ENCODE measurements around the gene MORN1. TPM values are rescaled to one million over a fixed set of nuclear protein-coding genes. Genes with fewer than 3 reads are reported as not detected.

The MORN1 gene
- total and polyA plus RNA-seq, 9 of the 15 experiments (the other 6 are each of a cell fraction or from before 2014, with no cell fraction given): 0.24 to 9.3 (median 4.2) TPM

DNA sequence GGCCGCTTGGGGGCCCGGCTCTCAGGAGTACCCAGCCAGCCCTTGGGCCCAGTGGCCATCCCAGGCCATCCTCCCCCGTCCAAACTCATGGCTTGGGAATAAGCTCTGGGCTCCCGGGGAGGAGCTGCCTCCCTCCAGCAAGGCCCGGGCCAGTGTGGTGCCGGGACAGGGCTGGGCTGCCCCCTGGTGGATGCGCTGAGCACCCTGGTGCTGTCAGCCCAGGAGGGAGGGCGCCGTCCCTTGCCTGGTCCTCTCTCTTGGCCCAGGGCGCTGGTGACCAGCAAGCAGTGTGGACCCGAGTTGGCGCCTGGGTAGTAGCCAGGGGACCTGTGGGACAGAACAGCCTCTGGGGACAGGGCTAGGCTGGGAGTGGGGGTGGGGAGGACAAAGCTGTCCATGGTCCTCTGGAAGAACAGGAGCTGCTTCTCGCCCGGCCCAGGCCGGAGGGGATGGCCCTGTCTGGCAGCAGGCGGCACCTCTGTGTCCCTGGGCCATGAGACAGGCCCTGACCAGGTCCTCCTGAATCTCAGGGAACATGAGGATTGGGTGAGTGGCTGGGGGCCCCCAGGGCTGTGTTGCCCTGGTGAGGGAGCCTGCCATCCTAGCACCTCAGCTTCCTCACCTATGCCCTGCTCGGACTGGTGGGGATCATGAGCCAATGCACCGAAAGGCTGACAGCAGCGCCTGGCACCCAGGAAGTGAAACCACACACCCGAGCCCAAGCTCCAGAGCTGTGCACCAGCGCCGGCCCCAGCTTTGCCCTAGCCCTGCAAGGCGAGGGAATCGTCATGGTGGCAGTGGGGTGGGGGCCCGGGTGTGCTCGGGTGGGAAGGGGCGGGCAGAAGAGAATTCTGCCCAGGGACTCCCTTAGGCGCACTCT lies 9.4 kb downstream of the MORN1 start:
- ChIA-PET POLR2A (interaction anchor here (0.6 to 1.9 kb wide), 10 partner anchors 12 to 982 kb away, joined by 3 to 8 read pairs (median 4); partner anchors contain the start of gene FAAP20), CTCF (ENCODE audit: low intra/inter-chr PET ratio) (interaction anchor here (0.5 to 2.9 kb wide), 4 partner anchors 37 to 250 kb away, joined by 3 to 44 read pairs (median 10); partner anchors contain the start of gene FAAP20)
- DNase-seq (ENCODE audit: extremely low read depth in 1 of 4, low spot score in 3 of 4) (peak; percentile 84 to 93 (median 92)), FAIRE-seq (peak; percentile 93), ATAC-seq (peak; percentile 98)
- peaks cover 25% of the 10 kb centered on the region for H4K20me1 ChIP-seq (replicated peaks; ENCODE audit: control insufficient read depth, insufficient read depth, low read length)
- H3K9ac ChIP-seq (ENCODE audit: insufficient read depth in 1 of 2, low read depth in 2 of 2, low read length in 2 of 2): no peak overlapping the region
- H3K9me3 ChIP-seq (replicated peaks; ENCODE audit: control insufficient read depth, insufficient read depth, low read depth, low read length): no peaks in the 10 kb centered on the region
- peaks cover 16 to 47% of the 10 kb centered on the region in 2 experiments; a peak in 4 of 5 replicates for H3K27me3 ChIP-seq (ENCODE audit: control insufficient read depth in 2 of 2, insufficient read depth in 2 of 2, low read length in 2 of 2)
- WGBS (ENCODE audit: insufficient coverage, low coverage, missing lambda C conversion rate): 21% methylated on average over 24 of the region's 28 CpGs
- peaks cover 0 to 52% of the 10 kb centered on the region in 2 experiments; a peak in 2 of 5 replicates for H3K4me1 ChIP-seq (replicated peaks in 1 of 2; ENCODE audit: control insufficient read depth in 2 of 2, insufficient read depth in 2 of 2, low read length in 2 of 2)
- H2AFZ ChIP-seq (ENCODE audit: low read depth, low read length): no peak overlapping the region; the same call in 1 of the 2 replicates
- no peaks in the 10 kb centered on the region for H3K36me3 ChIP-seq (ENCODE audit: control insufficient read depth, insufficient read depth, low read length)
- intact Hi-C loops (cut with micrococcal nuclease) (loop anchor here (1.0 kb wide), 4 partner anchors 183 to 250 kb away; no protein-coding TSS in a partner anchor), in situ Hi-C loops (cut with MboI) (no loop called here)
- H3K4me2 ChIP-seq (ENCODE audit: insufficient read depth, low read length): no peak overlapping the region
- H3K9me1 ChIP-seq (ENCODE audit: control insufficient read depth, insufficient read depth, low read length): no peaks in the 10 kb centered on the region
- no peaks in the 10 kb centered on the region for H3K79me2 ChIP-seq (ENCODE audit: control insufficient read depth, insufficient read depth, low read length)
- H3K4me3 ChIP-seq: no peak overlapping the region
- H3K27ac ChIP-seq (ENCODE audit: extremely low read depth, low read depth, low read length): no peak overlapping the region
- no TSS peak for BruUV-seq (replicated peaks)
- peak; percentile 72 to 83 for TF ChIP-seq MAZ (CRISPR knock-in tag; conservative IDR thresholded peaks at IDR 0.05 in 1 of 2, IDR thresholded peaks at IDR 0.05 in 1 of 2)
- TF ChIP-seq ZNF263 (CRISPR knock-in tag; IDR thresholded peaks at IDR 0.05; ENCODE audit: borderline replicate concordance): peak; percentile 57; the same call in 1 of the 2 replicates
- no peak for TF ChIP-seq KLF6 (CRISPR knock-in tag; IDR thresholded peaks at IDR 0.05; ENCODE audit: borderline replicate concordance)
- TF ChIP-seq ARNT (IDR thresholded peaks at IDR 0.05): no peak
- peak; percentile 34; the same call in 1 of the 2 replicates for TF ChIP-seq RBFOX2 (IDR thresholded peaks at IDR 0.05; ENCODE audit: low read depth, low read length)
- TF ChIP-seq ZNF75A (CRISPR knock-in tag; IDR thresholded peaks at IDR 0.05): no peak
- no peak for TF ChIP-seq PHF20 (IDR thresholded peaks at IDR 0.05; ENCODE audit: partially characterized antibody)
- TF ChIP-seq, protein P1, sequence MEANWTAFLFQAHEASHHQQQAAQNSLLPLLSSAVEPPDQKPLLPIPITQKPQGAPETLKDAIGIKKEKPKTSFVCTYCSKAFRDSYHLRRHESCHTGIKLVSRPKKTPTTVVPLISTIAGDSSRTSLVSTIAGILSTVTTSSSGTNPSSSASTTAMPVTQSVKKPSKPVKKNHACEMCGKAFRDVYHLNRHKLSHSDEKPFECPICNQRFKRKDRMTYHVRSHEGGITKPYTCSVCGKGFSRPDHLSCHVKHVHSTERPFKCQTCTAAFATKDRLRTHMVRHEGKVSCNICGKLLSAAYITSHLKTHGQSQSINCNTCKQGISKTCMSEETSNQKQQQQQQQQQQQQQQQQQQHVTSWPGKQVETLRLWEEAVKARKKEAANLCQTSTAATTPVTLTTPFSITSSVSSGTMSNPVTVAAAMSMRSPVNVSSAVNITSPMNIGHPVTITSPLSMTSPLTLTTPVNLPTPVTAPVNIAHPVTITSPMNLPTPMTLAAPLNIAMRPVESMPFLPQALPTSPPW (CRISPR knock-in tag; IDR thresholded peaks at IDR 0.05): peak; percentile 54; the same call in 1 of the 2 replicates
- TF ChIP-seq SRF (CRISPR knock-in tag; IDR thresholded peaks at IDR 0.05): peak in 1 of 2 experiments; percentile 82; a peak in 1 of 4 replicates
- TF ChIP-seq, protein P2, sequence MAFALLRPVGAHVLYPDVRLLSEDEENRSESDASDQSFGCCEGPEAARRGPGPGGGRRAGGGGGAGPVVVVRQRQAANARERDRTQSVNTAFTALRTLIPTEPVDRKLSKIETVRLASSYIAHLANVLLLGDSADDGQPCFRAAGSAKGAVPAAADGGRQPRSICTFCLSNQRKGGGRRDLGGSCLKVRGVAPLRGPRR (CRISPR knock-in tag; IDR thresholded peaks at IDR 0.05): no peak
- no peak for TF ChIP-seq PHTF2 (CRISPR knock-in tag; IDR thresholded peaks at IDR 0.05)
- no peak for TF ChIP-seq PHF8 (IDR thresholded peaks at IDR 0.05; ENCODE audit: borderline replicate concordance, low read length)
- no peak for TF ChIP-seq SNRNP70 (optimal IDR thresholded peaks at IDR 0.05; ENCODE audit: low read depth, low read length)
- TF ChIP-seq PHB (CRISPR knock-in tag; IDR thresholded peaks at IDR 0.05): 0 out of 2 replicates have a peak, but pooled peaks have one; percentile 33
- no peak for TF ChIP-seq HLTF (IDR thresholded peaks at IDR 0.05)
- peak; percentile 48 for TF ChIP-seq POLR2G (IDR thresholded peaks at IDR 0.05; ENCODE audit: low read depth, low read length)
- TF ChIP-seq RCOR1 (IDR thresholded peaks at IDR 0.05; ENCODE audit: borderline replicate concordance in 1 of 2, low read depth in 2 of 2, low read length in 2 of 2): peak in 1 of 2 experiments; percentile 66; a peak in 2 of 4 replicates
- TF ChIP-seq, protein P3, sequence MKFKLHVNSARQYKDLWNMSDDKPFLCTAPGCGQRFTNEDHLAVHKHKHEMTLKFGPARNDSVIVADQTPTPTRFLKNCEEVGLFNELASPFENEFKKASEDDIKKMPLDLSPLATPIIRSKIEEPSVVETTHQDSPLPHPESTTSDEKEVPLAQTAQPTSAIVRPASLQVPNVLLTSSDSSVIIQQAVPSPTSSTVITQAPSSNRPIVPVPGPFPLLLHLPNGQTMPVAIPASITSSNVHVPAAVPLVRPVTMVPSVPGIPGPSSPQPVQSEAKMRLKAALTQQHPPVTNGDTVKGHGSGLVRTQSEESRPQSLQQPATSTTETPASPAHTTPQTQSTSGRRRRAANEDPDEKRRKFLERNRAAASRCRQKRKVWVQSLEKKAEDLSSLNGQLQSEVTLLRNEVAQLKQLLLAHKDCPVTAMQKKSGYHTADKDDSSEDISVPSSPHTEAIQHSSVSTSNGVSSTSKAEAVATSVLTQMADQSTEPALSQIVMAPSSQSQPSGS (CRISPR knock-in tag; IDR thresholded peaks at IDR 0.05): 0 out of 2 replicates have a peak, but pooled peaks have one; percentile 29

Measured in K562 (cell line).